Measurements from ENCODE around the gene RAB9A. TPM values are rescaled to one million over a fixed set of nuclear protein-coding genes. Genes with fewer than 3 reads are reported as not detected.

Gene RAB9A
- total RNA-seq, 2 experiments from 2014 or later: 24.9 to 31.4 TPM

DNA sequence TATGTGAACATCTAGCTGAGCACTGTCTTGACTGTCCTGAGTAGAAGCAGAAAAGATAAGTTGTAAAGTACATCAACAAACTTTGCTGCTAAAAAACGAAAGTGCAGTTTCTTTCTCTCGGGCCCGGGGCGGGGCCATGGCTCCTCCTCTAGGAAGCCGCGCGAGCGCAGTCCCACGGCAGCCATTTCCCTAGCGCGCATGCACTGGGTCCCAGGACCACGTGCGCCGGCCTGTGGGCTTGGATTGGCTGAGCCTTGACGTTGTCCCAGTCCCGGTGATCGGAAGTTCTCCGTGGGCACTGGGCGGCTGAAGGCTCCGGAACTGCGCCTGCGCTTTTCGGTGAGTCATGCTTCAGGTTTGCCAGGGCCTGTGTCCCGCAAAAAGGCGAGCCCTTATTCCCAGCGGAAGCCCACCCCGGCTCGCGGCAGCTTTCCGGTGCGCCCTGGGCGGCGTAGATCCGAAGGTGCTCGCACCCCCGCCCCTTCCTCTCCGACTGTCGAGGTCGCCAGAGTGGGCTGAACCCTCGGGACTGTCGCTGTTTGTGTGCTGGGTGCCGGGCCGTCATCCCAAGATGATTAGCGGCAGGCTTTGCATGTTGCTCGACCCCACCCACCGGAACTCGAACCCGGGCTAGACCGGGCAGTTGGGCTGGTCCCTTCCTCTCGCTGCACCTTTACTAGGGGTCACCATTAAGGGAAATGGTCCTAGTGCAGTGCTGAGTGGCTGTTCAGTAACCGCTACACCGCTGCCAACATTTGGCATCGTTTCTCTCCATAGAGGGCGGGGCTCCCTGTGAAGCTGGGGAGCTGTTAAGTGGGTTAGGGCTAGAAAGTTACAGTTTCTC lies 35.9 kb upstream of the RAB9A start, which contains the start of gene TCEANC:
TCEANC (plus strand) TSS at position 292 of the 844 bp plus-strand sequence. CDS start 9,368 bp downstream, outside the sequence.
- ATAC-seq (peak; percentile 96), DNase-seq (peak; percentile 96)
- no peaks in the 10 kb centered on the region for H3K9me3 Mint-ChIP-seq (ENCODE audit: low read depth)
- peak within 1 kb of the TSS; percentile 90 for H3K27ac Mint-ChIP-seq
- intact Hi-C loops (cut with DNase I, micrococcal nuclease): loop anchor here (1.0 to 10.0 kb wide), 11 partner anchors 16 to 1682 kb away; partner anchors contain the start of genes GEMIN8 (in 2 of the 2), OFD1 (in 2 of the 2), TRAPPC2 (in 2 of the 2) and FANCB (in 1 of the 2)
- H3K4me3 Mint-ChIP-seq: peak within 1 kb of the TSS; percentile 81
- H3K27me3 Mint-ChIP-seq: no peaks in the 10 kb centered on the region
- peaks cover 13% of the 10 kb centered on the region for H3K4me1 Mint-ChIP-seq
- H3K36me3 Mint-ChIP-seq (ENCODE audit: low read depth): no peaks in the 10 kb centered on the region
- POLR2A ChIA-PET: interaction anchor here (0.7 kb wide), 1 partner anchor 36 kb away, joined by 3 read pairs; the partner anchor contains the start of gene RAB9A
- CTCF ChIA-PET: interaction anchor here (0.6 to 1.6 kb wide), 6 partner anchors 90 to 707 kb away, joined by 3 to 5 read pairs (median 4); no protein-coding TSS in a partner anchor

DNA sequence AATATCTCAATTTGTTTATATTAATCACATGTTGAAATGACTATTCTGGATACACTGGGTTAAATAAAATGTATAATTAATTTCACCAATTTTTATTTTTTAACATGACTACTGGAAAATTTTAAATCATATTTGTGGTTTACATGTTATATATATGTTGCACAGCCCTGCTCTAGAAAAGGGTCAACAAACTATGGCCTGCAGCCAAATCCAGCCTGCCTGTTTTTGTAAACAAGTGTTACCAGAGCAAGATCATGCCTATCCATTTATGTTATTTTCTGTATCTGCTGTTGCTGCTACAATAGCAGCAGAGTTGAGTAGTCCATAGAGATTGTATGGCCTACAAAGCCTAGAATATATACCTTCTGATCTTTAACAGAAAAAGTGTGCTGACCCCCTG lies 34.8 kb upstream of the RAB9A start:
- ATAC-seq (no peak), DNase-seq (no peak)
- Mint-ChIP-seq H3K36me3 (ENCODE audit: low read depth) (no peaks in the 10 kb centered on the region), H3K4me1 (peaks cover 14% of the 10 kb centered on the region), H3K27me3 (no peaks in the 10 kb centered on the region), H3K27ac (peak overlapping the region; percentile 90), H3K4me3 (no peak overlapping the region), H3K9me3 (ENCODE audit: low read depth) (no peaks in the 10 kb centered on the region)
- intact Hi-C loops (cut with DNase I, micrococcal nuclease): loop anchor here (5.0 to 10.0 kb wide), 5 partner anchors 251 to 1681 kb away; partner anchors contain the start of genes FANCB (in 1 of the 2), MOSPD2 (in 1 of the 2) and PIGA (in 1 of the 2)
- CTCF ChIA-PET: interaction anchor here (1.0 to 1.6 kb wide), 3 partner anchors 92 to 708 kb away, joined by 3 to 5 read pairs (median 3); no protein-coding TSS in a partner anchor
- POLR2A ChIA-PET: no interaction called here

DNA sequence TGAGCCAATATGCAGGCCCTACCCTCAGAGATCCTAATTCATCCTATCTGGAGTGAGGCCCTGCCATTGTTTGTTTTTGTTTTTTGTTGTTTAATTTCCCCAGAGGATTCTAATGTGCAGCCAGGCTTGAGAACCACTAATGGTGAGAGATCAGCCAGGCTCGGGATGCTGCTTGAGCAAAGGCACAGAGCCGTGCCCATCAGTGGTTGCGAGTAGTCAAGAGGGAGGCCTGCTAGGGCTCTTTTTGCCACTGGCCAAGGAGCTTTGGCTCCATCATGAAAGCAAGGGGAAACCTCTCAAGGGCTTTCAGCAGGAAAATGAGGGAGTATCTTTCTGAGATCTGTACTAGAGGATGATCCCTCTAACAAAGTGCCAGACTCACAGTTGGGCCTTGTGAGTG lies 33.3 kb upstream of the RAB9A start:
- H3K4me3 Mint-ChIP-seq: no peak overlapping the region
- H3K36me3 Mint-ChIP-seq (ENCODE audit: low read depth): peaks cover 4% of the 10 kb centered on the region
- ATAC-seq: no peak
- POLR2A ChIA-PET: no interaction called here
- DNase-seq: no peak
- no peaks in the 10 kb centered on the region for H3K27me3 Mint-ChIP-seq
- no peak overlapping the region for H3K27ac Mint-ChIP-seq
- H3K4me1 Mint-ChIP-seq: peaks cover 17% of the 10 kb centered on the region
- CTCF ChIA-PET: interaction anchor here (0.9 to 1.2 kb wide), 2 partner anchors 96 to 148 kb away, joined by 3 read pairs; no protein-coding TSS in a partner anchor
- H3K9me3 Mint-ChIP-seq (ENCODE audit: low read depth): no peaks in the 10 kb centered on the region
- intact Hi-C loops (cut with DNase I, micrococcal nuclease): loop anchor here in 1 of 2 experiments (10.0 kb wide), 2 partner anchors 249 to 1679 kb away; partner anchors contain the start of gene PIGA

DNA sequence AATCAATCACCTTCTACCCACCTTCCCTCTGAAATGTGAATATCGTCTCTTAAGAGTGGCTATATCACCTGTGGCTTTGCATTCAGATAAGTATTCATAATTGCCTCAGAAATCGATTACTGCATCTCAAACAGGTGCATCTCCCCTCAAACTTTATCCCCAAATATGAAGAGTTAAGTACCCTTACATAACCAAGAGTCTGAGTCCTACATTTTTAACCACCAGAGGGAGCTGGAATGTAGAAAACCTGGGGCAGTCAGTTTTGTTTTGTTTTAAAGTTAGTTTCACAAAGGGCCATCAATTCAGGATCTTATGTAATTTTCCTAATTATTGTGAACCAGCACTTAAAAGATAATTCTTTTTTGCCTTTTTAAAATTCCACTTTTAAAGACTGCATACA lies 30.3 kb upstream of the RAB9A start:
- Mint-ChIP-seq H3K27ac (no peak overlapping the region), H3K9me3 (ENCODE audit: low read depth) (no peaks in the 10 kb centered on the region), H3K27me3 (no peaks in the 10 kb centered on the region), H3K4me3 (no peak overlapping the region), H3K4me1 (peaks cover 36% of the 10 kb centered on the region), H3K36me3 (ENCODE audit: low read depth) (peaks cover 4% of the 10 kb centered on the region)
- POLR2A ChIA-PET: no interaction called here
- ATAC-seq (no peak), DNase-seq (no peak)
- CTCF ChIA-PET: interaction anchor here (0.8 to 1.6 kb wide), 4 partner anchors 11 to 83 kb away, joined by 3 to 5 read pairs (median 3); partner anchors contain the start of gene RAB9A
- intact Hi-C loops (cut with DNase I, micrococcal nuclease): loop anchor here (1.0 to 10.0 kb wide), 7 partner anchors 30 to 1676 kb away; partner anchors contain the start of genes PIGA (in 1 of the 2) and RAB9A (in 1 of the 2)

DNA sequence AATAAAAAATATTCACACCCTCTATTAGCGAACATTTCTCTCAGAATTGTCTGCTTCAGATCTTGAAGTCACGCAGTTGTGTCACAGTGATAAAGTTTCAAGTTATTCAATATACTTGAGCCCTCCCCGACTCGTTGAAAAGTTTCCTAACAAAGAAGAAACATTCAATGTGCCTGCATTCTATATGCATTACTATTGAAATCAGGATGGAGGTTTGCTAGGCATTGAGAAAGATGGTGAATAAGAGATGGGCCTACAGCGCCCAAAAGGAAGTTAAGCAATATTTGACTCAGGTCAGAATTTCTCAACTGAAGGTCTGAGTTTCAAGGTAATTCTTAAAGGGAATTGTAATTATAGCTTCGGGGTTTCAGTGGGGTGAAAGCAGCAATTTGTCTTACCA lies 29.9 kb upstream of the RAB9A start:
- H3K36me3 Mint-ChIP-seq (ENCODE audit: low read depth): peaks cover 8% of the 10 kb centered on the region
- peaks cover 36% of the 10 kb centered on the region for H3K4me1 Mint-ChIP-seq
- ChIA-PET POLR2A (no interaction called here), CTCF (interaction anchor here (0.6 to 1.6 kb wide), 6 partner anchors 11 to 90 kb away, joined by 3 to 5 read pairs (median 3); partner anchors contain the start of gene RAB9A)
- no peak for DNase-seq
- no peak overlapping the region for H3K4me3 Mint-ChIP-seq
- no peaks in the 10 kb centered on the region for H3K9me3 Mint-ChIP-seq (ENCODE audit: low read depth)
- no peaks in the 10 kb centered on the region for H3K27me3 Mint-ChIP-seq
- no peak overlapping the region for H3K27ac Mint-ChIP-seq
- ATAC-seq: no peak
- intact Hi-C loops (cut with DNase I, micrococcal nuclease): loop anchor here (2.0 to 10.0 kb wide), 5 partner anchors 30 to 1676 kb away; partner anchors contain the start of genes PIGA (in 1 of the 2) and RAB9A (in 1 of the 2)

DNA sequence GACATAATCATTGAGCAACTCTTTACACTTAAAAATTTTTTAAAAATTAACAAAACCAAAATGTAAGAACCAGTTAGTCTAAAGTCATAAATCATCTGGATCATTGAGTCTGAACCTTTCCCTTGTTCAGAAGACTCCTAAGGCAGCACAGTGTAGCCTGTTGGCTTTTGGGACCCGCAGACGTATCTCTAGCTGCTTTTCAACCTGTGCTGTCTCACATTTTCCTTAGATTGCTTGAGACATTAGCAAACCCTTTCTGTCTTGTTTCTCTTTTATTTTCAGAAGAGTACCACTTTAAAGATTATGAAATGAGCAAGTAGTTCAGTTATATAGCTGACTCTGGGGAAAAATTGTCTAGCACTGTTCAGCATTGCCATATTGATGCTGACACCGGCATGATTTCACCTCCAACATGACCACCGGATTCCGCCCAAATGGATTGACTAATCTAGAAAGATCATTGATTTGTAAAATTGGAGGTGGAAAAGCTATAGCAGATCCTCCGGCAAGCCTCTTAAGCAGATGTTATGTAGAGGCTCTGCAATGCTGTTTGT lies 27.1 kb upstream of the RAB9A start:
- Mint-ChIP-seq H3K4me3 (peak overlapping the region; percentile 43), H3K27ac (peak overlapping the region; percentile 51), H3K4me1 (peaks cover 26% of the 10 kb centered on the region), H3K27me3 (no peaks in the 10 kb centered on the region), H3K9me3 (ENCODE audit: low read depth) (no peaks in the 10 kb centered on the region), H3K36me3 (ENCODE audit: low read depth) (peaks cover 12% of the 10 kb centered on the region)
- ChIA-PET CTCF (interaction anchor here (0.6 to 1.1 kb wide), 5 partner anchors 85 to 1828 kb away, joined by 3 to 5 read pairs (median 3); no protein-coding TSS in a partner anchor), POLR2A (interaction anchor here (1.1 to 1.2 kb wide), 2 partner anchors 26 to 29 kb away, joined by 3 read pairs; no protein-coding TSS in a partner anchor)
- ATAC-seq: peak; percentile 87
- DNase-seq: peak; percentile 18
- intact Hi-C loops (cut with DNase I, micrococcal nuclease): loop anchor here in 1 of 2 experiments (1.0 kb wide), 1 partner anchor 7 kb away; no protein-coding TSS in a partner anchor

DNA sequence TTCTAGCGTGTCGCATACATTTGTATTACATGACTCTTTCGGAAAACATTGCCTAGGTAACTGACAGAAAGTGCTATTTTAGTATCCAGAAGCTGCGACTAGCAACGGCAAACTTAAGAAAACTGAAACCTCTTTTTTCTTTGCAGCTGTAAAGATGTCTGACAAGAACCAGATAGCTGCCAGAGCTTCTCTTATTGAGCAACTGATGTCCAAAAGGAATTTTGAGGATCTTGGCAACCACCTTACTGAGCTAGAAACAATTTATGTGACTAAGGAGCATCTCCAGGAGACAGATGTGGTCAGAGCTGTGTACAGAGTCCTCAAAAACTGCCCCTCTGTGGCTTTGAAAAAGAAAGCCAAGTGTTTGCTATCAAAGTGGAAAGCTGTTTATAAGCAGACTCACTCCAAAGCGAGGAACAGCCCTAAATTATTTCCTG lies 26.6 kb upstream of the RAB9A start:
- H3K4me3 Mint-ChIP-seq: peak overlapping the region; percentile 43
- DNase-seq (no peak), ATAC-seq (peak; percentile 24)
- H3K27me3 Mint-ChIP-seq: no peaks in the 10 kb centered on the region
- peaks cover 12% of the 10 kb centered on the region for H3K36me3 Mint-ChIP-seq (ENCODE audit: low read depth)
- CTCF ChIA-PET: interaction anchor here (0.6 to 1.1 kb wide), 6 partner anchors 54 to 570 kb away, joined by 3 to 5 read pairs (median 4); no protein-coding TSS in a partner anchor
- intact Hi-C loops (cut with DNase I, micrococcal nuclease): no loop called here
- H3K9me3 Mint-ChIP-seq (ENCODE audit: low read depth): no peaks in the 10 kb centered on the region
- POLR2A ChIA-PET: interaction anchor here (1.1 to 1.2 kb wide), 2 partner anchors 26 to 28 kb away, joined by 3 read pairs; no protein-coding TSS in a partner anchor
- peak overlapping the region; percentile 51 for H3K27ac Mint-ChIP-seq
- H3K4me1 Mint-ChIP-seq: peaks cover 26% of the 10 kb centered on the region

DNA sequence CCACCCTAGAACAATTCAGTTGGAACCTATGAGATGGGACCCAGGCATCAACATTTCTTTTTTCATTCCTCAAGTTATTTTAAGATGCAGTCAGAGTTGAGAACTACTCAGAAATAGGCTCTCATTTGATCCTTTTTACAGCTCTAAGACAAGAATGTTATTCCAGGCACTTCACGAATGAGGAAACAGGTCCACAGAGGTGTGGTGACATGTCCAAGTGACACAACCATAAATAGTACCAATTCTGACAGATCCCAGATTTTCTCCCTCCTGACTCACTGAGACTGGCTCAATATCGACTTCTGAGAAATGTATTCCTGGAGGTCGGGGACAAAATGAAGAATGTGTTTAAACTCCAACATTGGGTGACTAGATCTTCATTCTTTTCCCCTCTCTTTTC lies 24.9 kb upstream of the RAB9A start:
- Mint-ChIP-seq H3K4me1 (peaks cover 22% of the 10 kb centered on the region), H3K27ac (no peak overlapping the region), H3K9me3 (ENCODE audit: low read depth) (no peaks in the 10 kb centered on the region), H3K27me3 (no peaks in the 10 kb centered on the region), H3K4me3 (no peak overlapping the region), H3K36me3 (ENCODE audit: low read depth) (peaks cover 12% of the 10 kb centered on the region)
- ChIA-PET CTCF (no interaction called here), POLR2A (no interaction called here)
- intact Hi-C loops (cut with DNase I, micrococcal nuclease): no loop called here
- DNase-seq (no peak), ATAC-seq (no peak)

DNA sequence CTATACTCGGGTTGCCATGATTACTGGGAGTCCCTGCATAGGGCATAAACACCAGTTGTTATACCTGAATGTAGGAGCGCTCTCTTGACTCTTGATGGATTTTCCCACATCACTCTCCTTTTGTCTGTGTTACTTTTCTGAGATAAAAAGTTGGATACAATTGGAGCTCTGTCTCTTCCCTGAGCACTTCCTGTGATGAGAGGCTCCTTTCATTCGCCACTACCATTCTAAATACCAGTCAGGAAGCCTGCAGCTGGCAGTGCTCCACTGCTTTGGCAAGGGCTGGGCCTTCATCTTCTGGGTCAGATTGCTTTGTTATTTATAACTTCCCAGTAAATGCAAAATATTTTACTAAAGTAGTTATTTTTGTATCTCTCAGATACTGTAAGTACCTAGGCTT lies 22.1 kb upstream of the RAB9A start:
- Mint-ChIP-seq H3K36me3 (ENCODE audit: low read depth) (peaks cover 17% of the 10 kb centered on the region), H3K9me3 (ENCODE audit: low read depth) (no peaks in the 10 kb centered on the region), H3K4me1 (peaks cover 25% of the 10 kb centered on the region), H3K27ac (no peak overlapping the region), H3K4me3 (no peak overlapping the region), H3K27me3 (no peaks in the 10 kb centered on the region)
- no peak for ATAC-seq
- DNase-seq: no peak
- ChIA-PET CTCF (no interaction called here), POLR2A (no interaction called here)
- intact Hi-C loops (cut with DNase I, micrococcal nuclease): no loop called here

DNA sequence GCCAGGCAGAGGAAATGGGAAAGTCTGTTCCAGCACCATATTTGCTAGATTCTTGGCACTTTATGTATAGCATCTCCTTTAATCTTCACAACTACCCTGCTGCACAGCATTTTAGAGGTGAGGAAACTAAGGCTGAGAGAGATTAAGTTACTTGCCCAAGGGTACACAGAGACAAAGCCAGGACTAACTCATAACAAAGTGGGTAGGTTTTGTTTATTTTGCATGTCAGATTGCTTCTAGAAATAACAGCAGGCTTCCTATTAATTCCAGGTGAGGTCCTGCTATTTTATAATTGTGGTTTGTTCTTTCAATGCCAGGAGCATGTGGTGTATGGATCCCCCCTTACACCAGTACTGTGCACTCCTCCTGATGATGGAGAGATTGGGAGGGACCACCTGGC lies 21.0 kb upstream of the RAB9A start:
- Mint-ChIP-seq H3K27me3 (no peaks in the 10 kb centered on the region), H3K36me3 (ENCODE audit: low read depth) (peaks cover 17% of the 10 kb centered on the region), H3K4me1 (peaks cover 14% of the 10 kb centered on the region), H3K9me3 (ENCODE audit: low read depth) (no peaks in the 10 kb centered on the region), H3K27ac (no peak overlapping the region), H3K4me3 (no peak overlapping the region)
- ChIA-PET POLR2A (no interaction called here), CTCF (no interaction called here)
- ATAC-seq (no peak), DNase-seq (no peak)
- intact Hi-C loops (cut with DNase I, micrococcal nuclease): loop anchor here in 1 of 2 experiments (2.0 kb wide), 1 partner anchor 67 kb away; the partner anchor contains the start of genes OFD1 and TRAPPC2

Measured in activated CD4-positive, alpha-beta T cell treated with anti-CD3 and anti-CD28 coated beads for 36 hours (primary cell).